Measurements from ENCODE around the gene PPP1R1A.
A peak's percentile ranks its signal among the peaks of the same experiment; 100 is the strongest.

Gene PPP1R1A

DNA sequence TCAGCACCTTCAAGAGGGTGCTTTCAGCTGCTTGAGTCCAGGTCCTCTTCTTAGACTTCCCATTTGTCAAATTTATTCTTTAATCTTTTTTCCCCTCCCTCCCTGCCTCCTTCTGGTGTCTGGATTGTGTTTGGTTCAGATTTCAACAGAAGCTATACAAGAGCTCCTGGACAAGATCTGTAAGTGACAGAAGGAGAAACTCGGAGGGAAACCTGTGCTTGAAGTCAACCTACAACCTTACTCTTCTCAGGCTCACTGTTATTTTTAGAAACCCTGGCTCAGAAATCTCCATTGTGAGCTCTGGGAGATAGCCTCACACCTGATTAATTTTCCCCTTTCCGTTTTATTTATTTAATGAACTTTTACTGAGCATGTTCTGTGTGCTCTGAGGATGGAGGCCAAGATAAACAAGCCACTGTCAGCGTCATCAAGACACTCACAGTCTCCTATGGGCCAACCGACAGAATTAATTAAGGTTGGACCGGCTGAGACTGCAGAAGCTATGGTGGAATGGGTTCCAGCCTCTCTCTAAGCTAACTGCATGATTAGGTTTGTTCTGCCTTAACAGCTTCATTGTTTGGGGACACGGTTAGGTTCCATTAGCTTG lies 25.6 kb downstream of the PPP1R1A start:
- WGBS, 2 experiments: 87 to 91% methylated on average over 5 to 6 of the region's 6 CpGs
- Histone ChIP-seq H3K27ac (ENCODE audit: insufficient read depth, low read depth, low read length, poor library complexity, severe bottlenecking) (no peak overlapping the region), H3K4me3 (ENCODE audit: insufficient read depth, low read depth, low read length) (no peak overlapping the region), H3K36me3 (ENCODE audit: control insufficient read depth, insufficient read depth, low read length) (no peaks in the 10 kb centered on the region), H3K27me3 (ENCODE audit: control insufficient read depth, insufficient read depth, low read length, poor library complexity, severe bottlenecking) (peaks cover 9% of the 10 kb centered on the region), H3K9me3 (ENCODE audit: control insufficient read depth, low read length) (no peaks in the 10 kb centered on the region), H3K4me1 (ENCODE audit: control insufficient read depth, insufficient read depth, low read length) (peaks cover 39% of the 10 kb centered on the region)

DNA sequence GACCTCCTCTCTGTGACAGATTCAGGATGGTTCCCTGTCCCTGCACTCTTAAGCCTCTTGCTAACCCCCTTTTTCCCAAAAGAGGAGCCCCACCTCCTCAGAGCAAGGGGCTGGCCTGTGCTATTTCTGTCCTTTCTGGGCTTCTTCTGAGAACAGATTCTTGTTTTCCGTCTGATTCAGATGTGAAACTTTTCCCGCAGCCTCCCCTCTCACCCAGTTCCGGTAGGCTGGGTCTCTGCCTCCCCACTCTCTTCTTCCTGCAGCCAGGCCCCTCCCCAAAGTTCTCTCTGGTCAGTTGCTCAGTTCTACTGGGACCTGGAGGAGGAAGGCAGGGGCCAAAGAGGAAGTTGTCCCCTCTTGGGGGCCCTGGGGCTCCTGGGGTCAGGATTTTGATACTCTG lies 27.3 kb downstream of the PPP1R1A start:
- Histone ChIP-seq H3K27ac (ENCODE audit: insufficient read depth, low read depth, low read length, poor library complexity, severe bottlenecking) (no peak overlapping the region), H3K27me3 (ENCODE audit: control insufficient read depth, insufficient read depth, low read length, poor library complexity, severe bottlenecking) (peaks cover 13% of the 10 kb centered on the region)
- 62 to 91% methylated on average over 2 to 3 of the region's 3 CpGs for WGBS, 2 experiments

DNA sequence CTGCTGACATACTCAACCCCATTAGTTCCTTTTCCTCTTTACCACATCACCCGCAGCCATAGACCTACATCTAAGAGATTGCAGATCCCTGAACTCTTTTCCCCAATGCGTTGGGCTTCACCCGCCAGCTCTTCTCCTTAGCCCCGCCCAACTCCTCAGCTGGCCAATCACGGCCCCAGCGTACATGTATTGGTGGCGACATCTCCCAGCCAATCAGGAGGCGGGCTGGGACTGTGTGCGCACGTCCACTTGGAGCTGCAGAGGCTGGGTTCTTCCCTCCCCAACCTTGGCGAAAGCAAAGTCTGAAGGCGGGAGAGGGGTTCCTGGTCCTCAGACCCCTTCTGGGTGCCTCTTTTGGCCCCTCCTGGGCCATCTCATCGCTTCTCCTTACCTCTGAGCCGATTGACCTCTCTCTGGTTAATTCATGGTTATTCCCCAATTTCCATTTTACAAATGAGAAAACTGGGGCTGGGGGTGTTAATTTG lies 28.0 kb downstream of the PPP1R1A start:
- H3K27ac ChIP-seq (ENCODE audit: insufficient read depth, low read depth, low read length, poor library complexity, severe bottlenecking): no peak overlapping the region
- H3K9me3 ChIP-seq (ENCODE audit: control insufficient read depth, low read length): no peaks in the 10 kb centered on the region
- H3K4me1 ChIP-seq (ENCODE audit: control insufficient read depth, insufficient read depth, low read length): peaks cover 23% of the 10 kb centered on the region
- peaks cover 15% of the 10 kb centered on the region for H3K27me3 ChIP-seq (ENCODE audit: control insufficient read depth, insufficient read depth, low read length, poor library complexity, severe bottlenecking)
- WGBS, 2 experiments: 54 to 60% methylated on average over 14 of the region's 14 CpGs
- H3K36me3 ChIP-seq (ENCODE audit: control insufficient read depth, insufficient read depth, low read length): no peaks in the 10 kb centered on the region
- no peak overlapping the region for H3K4me3 ChIP-seq (ENCODE audit: insufficient read depth, low read depth, low read length)

More for the DNA sequence above, 27.3 kb downstream of the PPP1R1A start:
- no peaks in the 10 kb centered on the region for H3K36me3 ChIP-seq (ENCODE audit: control insufficient read depth, insufficient read depth, low read length)
- peaks cover 31% of the 10 kb centered on the region for H3K4me1 ChIP-seq (ENCODE audit: control insufficient read depth, insufficient read depth, low read length)
- H3K4me3 ChIP-seq (ENCODE audit: insufficient read depth, low read depth, low read length): no peak overlapping the region
- H3K9me3 ChIP-seq (ENCODE audit: control insufficient read depth, low read length): no peaks in the 10 kb centered on the region

DNA sequence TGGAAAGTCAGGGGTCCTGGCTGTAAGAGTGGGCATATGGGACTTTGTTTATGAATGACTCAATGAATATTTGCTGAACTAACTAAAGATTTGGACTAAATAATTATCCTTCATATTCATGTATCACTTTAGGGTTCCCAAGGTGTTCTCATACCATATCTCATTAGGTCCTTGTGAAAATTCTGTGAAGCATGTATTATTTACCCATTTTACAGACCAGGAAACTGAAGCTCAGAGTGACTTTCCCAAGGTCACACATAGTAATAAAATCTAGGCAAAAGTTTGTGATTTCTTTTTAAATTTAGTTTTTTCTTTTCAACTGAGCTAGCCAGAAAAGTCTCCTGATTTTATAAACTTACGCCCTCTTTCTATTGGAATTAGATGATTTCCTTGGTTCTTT lies 29.7 kb downstream of the PPP1R1A start:
- no peaks in the 10 kb centered on the region for H3K36me3 ChIP-seq (ENCODE audit: control insufficient read depth, insufficient read depth, low read length)
- 67% methylated on average over 1 of the region's 1 CpG; no CpG with 5 or more reads in 1 of the 2 experiments for WGBS, 2 experiments
- H3K27me3 ChIP-seq (ENCODE audit: control insufficient read depth, insufficient read depth, low read length, poor library complexity, severe bottlenecking): peaks cover 22% of the 10 kb centered on the region
- no peak overlapping the region for H3K4me3 ChIP-seq (ENCODE audit: insufficient read depth, low read depth, low read length)
- no peak overlapping the region for H3K27ac ChIP-seq (ENCODE audit: insufficient read depth, low read depth, low read length, poor library complexity, severe bottlenecking)
- peaks cover 9% of the 10 kb centered on the region for H3K4me1 ChIP-seq (ENCODE audit: control insufficient read depth, insufficient read depth, low read length)
- no peaks in the 10 kb centered on the region for H3K9me3 ChIP-seq (ENCODE audit: control insufficient read depth, low read length)

DNA sequence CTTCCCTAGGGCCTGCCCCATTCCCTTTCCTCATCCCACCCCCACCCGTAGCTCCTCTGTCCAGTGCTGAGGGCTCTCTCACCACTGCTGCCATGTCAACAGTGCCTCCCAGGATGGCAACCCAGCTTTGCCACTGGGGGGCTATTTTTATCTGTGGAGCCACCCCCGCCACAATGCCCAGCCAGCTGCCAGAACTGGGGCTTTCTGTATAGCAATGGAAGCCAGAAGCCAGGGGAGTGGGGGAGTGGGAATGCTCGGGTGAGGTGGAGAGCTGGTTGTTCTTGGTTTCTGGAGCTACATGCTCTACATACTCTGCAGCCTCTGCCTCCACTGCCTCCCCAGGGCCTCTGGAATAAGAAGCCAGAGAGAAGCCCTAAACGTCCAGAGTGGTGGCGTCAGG lies 30.1 kb downstream of the PPP1R1A start:
- Histone ChIP-seq H3K36me3 (ENCODE audit: control insufficient read depth, insufficient read depth, low read length) (no peaks in the 10 kb centered on the region), H3K27ac (ENCODE audit: insufficient read depth, low read depth, low read length, poor library complexity, severe bottlenecking) (no peak overlapping the region), H3K4me3 (ENCODE audit: insufficient read depth, low read depth, low read length) (no peak overlapping the region), H3K27me3 (ENCODE audit: control insufficient read depth, insufficient read depth, low read length, poor library complexity, severe bottlenecking) (peaks cover 22% of the 10 kb centered on the region), H3K9me3 (ENCODE audit: control insufficient read depth, low read length) (no peaks in the 10 kb centered on the region), H3K4me1 (ENCODE audit: control insufficient read depth, insufficient read depth, low read length) (peaks cover 8% of the 10 kb centered on the region)
- 90 to 91% methylated on average over 5 of the region's 5 CpGs for WGBS, 2 experiments

DNA sequence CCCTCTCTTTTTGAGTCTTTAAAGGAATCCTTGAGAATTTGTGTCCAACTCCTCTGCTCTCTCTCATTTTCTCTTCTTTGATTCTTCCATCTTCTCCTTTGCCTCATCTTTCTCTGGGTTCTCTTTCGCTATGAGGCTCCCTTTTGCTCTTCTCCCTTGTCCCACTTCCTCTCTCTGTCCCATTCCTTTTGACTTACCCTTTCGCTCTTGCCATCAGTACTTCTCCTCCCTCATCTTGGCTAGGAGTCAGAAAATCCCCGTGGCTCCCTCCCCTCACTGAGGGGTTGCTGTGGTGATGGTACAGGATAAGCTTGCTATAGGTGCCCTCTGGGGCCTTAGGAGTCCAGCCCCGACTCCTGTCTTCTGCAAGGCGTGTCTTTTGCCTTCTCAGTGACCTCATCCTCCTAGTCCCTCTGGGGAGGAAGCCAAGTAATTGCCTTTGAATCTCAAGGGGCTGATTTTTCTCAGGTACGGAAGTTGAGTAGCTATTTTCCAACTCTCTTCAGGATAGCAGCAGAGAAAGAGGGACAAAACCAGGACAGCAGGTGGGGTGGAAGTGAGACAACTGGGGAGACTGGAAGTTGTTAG lies 32.7 kb downstream of the PPP1R1A start:
- Histone ChIP-seq H3K4me3 (ENCODE audit: insufficient read depth, low read depth, low read length) (no peak overlapping the region), H3K27ac (ENCODE audit: insufficient read depth, low read depth, low read length, poor library complexity, severe bottlenecking) (no peak overlapping the region), H3K9me3 (ENCODE audit: control insufficient read depth, low read length) (no peaks in the 10 kb centered on the region), H3K4me1 (ENCODE audit: control insufficient read depth, insufficient read depth, low read length) (peaks cover 5% of the 10 kb centered on the region), H3K27me3 (ENCODE audit: control insufficient read depth, insufficient read depth, low read length, poor library complexity, severe bottlenecking) (peaks cover 25% of the 10 kb centered on the region), H3K36me3 (ENCODE audit: control insufficient read depth, insufficient read depth, low read length) (no peaks in the 10 kb centered on the region)
- 81% methylated on average over 5 to 6 of the region's 6 CpGs for WGBS, 2 experiments

DNA sequence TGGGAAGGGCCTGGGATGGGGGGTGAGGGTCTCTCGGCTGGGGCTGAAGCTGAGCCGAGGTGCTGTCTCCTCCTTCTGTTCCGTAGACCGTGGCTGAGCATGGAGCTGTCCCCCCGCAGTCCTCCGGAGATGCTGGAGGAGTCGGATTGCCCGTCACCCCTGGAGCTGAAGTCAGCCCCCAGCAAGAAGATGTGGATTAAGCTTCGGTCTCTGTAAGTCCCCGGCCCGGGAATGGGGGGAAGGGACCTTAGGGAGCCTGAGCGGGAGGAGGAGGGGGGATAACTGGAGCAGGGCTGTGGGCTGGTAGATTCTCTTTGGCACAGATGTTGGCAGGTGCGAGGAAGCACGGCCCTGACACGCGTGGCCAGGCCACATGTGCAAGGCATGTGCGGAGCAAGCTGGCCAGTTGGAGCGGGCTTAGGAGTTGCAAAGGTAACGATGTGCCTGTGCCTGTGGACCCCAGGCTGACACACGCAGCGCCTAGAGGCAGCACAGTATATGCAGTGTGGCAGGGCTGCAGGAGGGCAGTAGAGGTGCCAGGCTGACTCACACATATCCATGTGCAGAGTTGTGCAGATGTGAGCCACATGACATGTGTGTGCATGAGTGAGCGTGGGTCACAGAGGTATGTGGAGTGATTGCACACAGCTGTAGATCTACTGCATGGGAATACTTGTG lies 38.5 kb downstream of the PPP1R1A start:
- Histone ChIP-seq H3K4me1 (ENCODE audit: control insufficient read depth, insufficient read depth, low read length) (peaks cover 10% of the 10 kb centered on the region), H3K4me3 (ENCODE audit: insufficient read depth, low read depth, low read length) (peak overlapping the region; percentile 54), H3K27me3 (ENCODE audit: control insufficient read depth, insufficient read depth, low read length, poor library complexity, severe bottlenecking) (peaks cover 42% of the 10 kb centered on the region), H3K36me3 (ENCODE audit: control insufficient read depth, insufficient read depth, low read length) (no peaks in the 10 kb centered on the region), H3K27ac (ENCODE audit: insufficient read depth, low read depth, low read length, poor library complexity, severe bottlenecking) (no peak overlapping the region), H3K9me3 (ENCODE audit: control insufficient read depth, low read length) (no peaks in the 10 kb centered on the region)
- WGBS, 2 experiments: 8 to 10% methylated on average over 22 of the region's 22 CpGs

DNA sequence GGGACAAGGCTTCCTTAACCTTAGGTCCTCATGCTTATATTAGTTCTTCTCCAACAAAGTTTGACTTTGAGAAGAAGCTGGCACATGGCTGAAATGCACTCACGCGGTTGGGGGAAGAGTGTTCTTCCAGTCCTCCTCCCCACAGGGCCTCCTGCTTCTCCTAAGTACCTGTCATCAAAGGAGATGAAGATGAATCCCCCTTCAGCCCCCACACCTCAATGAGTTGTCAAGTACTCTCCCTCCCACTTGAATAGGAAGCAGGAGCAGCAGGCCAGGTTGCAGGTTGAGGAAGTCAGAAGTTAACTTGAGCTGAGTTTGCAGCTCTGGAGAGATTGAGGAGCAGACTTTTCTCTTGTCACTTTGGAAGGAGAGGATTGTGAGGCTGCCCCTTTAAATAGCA lies 41.9 kb downstream of the PPP1R1A start:
- Histone ChIP-seq H3K27me3 (ENCODE audit: control insufficient read depth, insufficient read depth, low read length, poor library complexity, severe bottlenecking) (peaks cover 33% of the 10 kb centered on the region), H3K9me3 (ENCODE audit: control insufficient read depth, low read length) (no peaks in the 10 kb centered on the region), H3K27ac (ENCODE audit: insufficient read depth, low read depth, low read length, poor library complexity, severe bottlenecking) (no peak overlapping the region), H3K4me1 (ENCODE audit: control insufficient read depth, insufficient read depth, low read length) (peaks cover 10% of the 10 kb centered on the region), H3K36me3 (ENCODE audit: control insufficient read depth, insufficient read depth, low read length) (no peaks in the 10 kb centered on the region), H3K4me3 (ENCODE audit: insufficient read depth, low read depth, low read length) (no peak overlapping the region)
- WGBS, 2 experiments: 73 to 79% methylated on average over 2 of the region's 2 CpGs

DNA sequence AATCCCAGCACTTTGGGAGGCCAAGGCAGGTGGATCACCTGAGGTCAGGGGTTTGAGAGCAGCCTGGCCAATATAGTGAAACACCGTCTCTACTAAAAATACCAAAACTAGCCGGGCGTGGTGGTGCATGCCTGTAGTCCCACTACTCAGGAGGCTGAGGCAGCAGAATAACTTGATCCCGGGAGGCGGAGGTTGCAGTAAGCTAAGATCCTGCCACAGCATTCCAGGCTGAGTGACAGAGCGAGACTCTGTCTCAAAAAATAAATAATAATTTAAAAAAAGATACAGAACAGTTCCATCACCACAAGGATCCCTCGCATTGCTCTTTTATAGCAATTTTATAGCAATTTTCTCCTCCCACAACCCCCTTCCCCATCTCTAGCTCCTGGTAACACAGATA lies 43.7 kb downstream of the PPP1R1A start:
- Histone ChIP-seq H3K4me1 (ENCODE audit: control insufficient read depth, insufficient read depth, low read length) (peaks cover 3% of the 10 kb centered on the region), H3K4me3 (ENCODE audit: insufficient read depth, low read depth, low read length) (no peak overlapping the region), H3K27ac (ENCODE audit: insufficient read depth, low read depth, low read length, poor library complexity, severe bottlenecking) (no peak overlapping the region), H3K9me3 (ENCODE audit: control insufficient read depth, low read length) (no peaks in the 10 kb centered on the region), H3K27me3 (ENCODE audit: control insufficient read depth, insufficient read depth, low read length, poor library complexity, severe bottlenecking) (peaks cover 16% of the 10 kb centered on the region), H3K36me3 (ENCODE audit: control insufficient read depth, insufficient read depth, low read length) (no peaks in the 10 kb centered on the region)
- 92% methylated on average over 7 of the region's 7 CpGs for WGBS, 2 experiments

DNA sequence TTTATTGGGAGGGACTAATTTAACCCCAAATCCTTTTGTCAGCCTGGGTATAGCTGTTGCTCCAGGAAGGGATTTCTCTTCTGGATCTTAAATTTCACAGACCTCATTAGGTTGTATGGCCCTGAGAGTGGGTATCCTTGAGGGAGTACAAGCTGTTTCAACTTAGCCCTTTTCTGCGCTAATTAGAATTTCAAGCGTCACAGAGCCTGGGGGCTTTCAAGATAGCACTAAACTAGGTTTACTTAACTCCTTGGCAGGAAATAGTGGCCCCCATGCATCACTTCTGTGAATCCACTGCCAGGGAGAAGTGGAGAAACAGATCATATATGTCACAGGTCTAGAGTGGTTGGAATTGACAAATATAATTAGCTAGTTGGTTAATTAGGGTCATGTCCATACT lies 44.9 kb downstream of the PPP1R1A start:
- H3K36me3 ChIP-seq (ENCODE audit: control insufficient read depth, insufficient read depth, low read length): no peaks in the 10 kb centered on the region
- peaks cover 4% of the 10 kb centered on the region for H3K27me3 ChIP-seq (ENCODE audit: control insufficient read depth, insufficient read depth, low read length, poor library complexity, severe bottlenecking)
- 94% methylated on average over 2 of the region's 2 CpGs for WGBS, 2 experiments

More for the DNA sequence above, 44.9 kb downstream of the PPP1R1A start:
- Histone ChIP-seq H3K4me3 (ENCODE audit: insufficient read depth, low read depth, low read length) (no peak overlapping the region), H3K9me3 (ENCODE audit: control insufficient read depth, low read length) (no peaks in the 10 kb centered on the region), H3K4me1 (ENCODE audit: control insufficient read depth, insufficient read depth, low read length) (no peaks in the 10 kb centered on the region), H3K27ac (ENCODE audit: insufficient read depth, low read depth, low read length, poor library complexity, severe bottlenecking) (no peak overlapping the region)

Data from ectodermal cell (in vitro differentiated cells).